Measurements from ENCODE around the gene TMEFF1. TPM values are rescaled to one million over a fixed set of nuclear protein-coding genes. Genes with fewer than 3 reads are reported as not detected.
"Not testable (repeated sequence)": the region's sequence is repeated elsewhere in the genome, so short reads cannot be mapped to it uniquely, and the experiment has no call there.

Gene TMEFF1
- total RNA-seq, 1 donor from 2014 or later: 0.42 TPM

- no peak for DNase-seq (ENCODE audit: low spot score)
Measured at GRCh38 chr9:100486479-100487176, 13.7 kb downstream of the TMEFF1 start.

GRCh38 chr9:100488177-100488576 is 15.2 kb downstream of the TMEFF1 start:
- no peak for DNase-seq (ENCODE audit: low spot score)

- no peak for DNase-seq (ENCODE audit: low spot score)
Measured at GRCh38 chr9:100489836-100490235, 16.9 kb downstream of the TMEFF1 start.

- DNase-seq (ENCODE audit: low spot score): no peak
Measured at GRCh38 chr9:100492952-100493351, 20.0 kb downstream of the TMEFF1 start.

- no peak for DNase-seq (ENCODE audit: low spot score)
Measured at GRCh38 chr9:100498592-100498991, 25.6 kb downstream of the TMEFF1 start.

- no peak for DNase-seq (ENCODE audit: low spot score)
Measured at GRCh38 chr9:100499460-100499859, 26.5 kb downstream of the TMEFF1 start.

- no peak for DNase-seq (ENCODE audit: low spot score)
Measured at GRCh38 chr9:100499866-100500265, 26.9 kb downstream of the TMEFF1 start.

- no peak for DNase-seq (ENCODE audit: low spot score)
Measured at GRCh38 chr9:100505564-100506159, 32.7 kb downstream of the TMEFF1 start.

GRCh38 chr9:100507350-100507749 is 34.4 kb downstream of the TMEFF1 start:
- not testable (repeated sequence) for DNase-seq (ENCODE audit: low spot score)

- no peak for DNase-seq (ENCODE audit: low spot score)
Measured at GRCh38 chr9:100511205-100511604, 38.3 kb downstream of the TMEFF1 start.

GRCh38 chr9:100515578-100516494 is 42.9 kb downstream of the TMEFF1 start:
- no peak for DNase-seq (ENCODE audit: low spot score)

- no peak for DNase-seq (ENCODE audit: low spot score)
Measured at GRCh38 chr9:100521282-100521681, 48.3 kb downstream of the TMEFF1 start.

GRCh38 chr9:100525563-100525962 is 52.6 kb downstream of the TMEFF1 start:
- DNase-seq (ENCODE audit: low spot score): no peak

- DNase-seq (ENCODE audit: low spot score): not testable (repeated sequence)
Measured at GRCh38 chr9:100527180-100527794, 54.3 kb downstream of the TMEFF1 start.

GRCh38 chr9:100534401-100534800 is 61.5 kb downstream of the TMEFF1 start:
- DNase-seq (ENCODE audit: low spot score): no peak

- no peak for DNase-seq (ENCODE audit: low spot score)
Measured at GRCh38 chr9:100540327-100540726, 67.4 kb downstream of the TMEFF1 start.

GRCh38 chr9:100549048-100549447 is 76.1 kb downstream of the TMEFF1 start:
- no peak for DNase-seq (ENCODE audit: low spot score)

GRCh38 chr9:100554935-100555401 is 82.0 kb downstream of the TMEFF1 start:
- no peak for DNase-seq (ENCODE audit: low spot score)

- no peak for DNase-seq (ENCODE audit: low spot score)
Measured at GRCh38 chr9:100555471-100555870, 82.5 kb downstream of the TMEFF1 start.

GRCh38 chr9:100557053-100557452 is 84.1 kb downstream of the TMEFF1 start:
- no peak for DNase-seq (ENCODE audit: low spot score)

GRCh38 chr9:100561256-100561655 is 88.3 kb downstream of the TMEFF1 start:
- no peak for DNase-seq (ENCODE audit: low spot score)
